ENCODE data around the gene SMAP1.
"Not testable (repeated sequence)": the region's sequence is repeated elsewhere in the genome, so short reads cannot be mapped to it uniquely, and the experiment has no call there.

Gene SMAP1

DNA sequence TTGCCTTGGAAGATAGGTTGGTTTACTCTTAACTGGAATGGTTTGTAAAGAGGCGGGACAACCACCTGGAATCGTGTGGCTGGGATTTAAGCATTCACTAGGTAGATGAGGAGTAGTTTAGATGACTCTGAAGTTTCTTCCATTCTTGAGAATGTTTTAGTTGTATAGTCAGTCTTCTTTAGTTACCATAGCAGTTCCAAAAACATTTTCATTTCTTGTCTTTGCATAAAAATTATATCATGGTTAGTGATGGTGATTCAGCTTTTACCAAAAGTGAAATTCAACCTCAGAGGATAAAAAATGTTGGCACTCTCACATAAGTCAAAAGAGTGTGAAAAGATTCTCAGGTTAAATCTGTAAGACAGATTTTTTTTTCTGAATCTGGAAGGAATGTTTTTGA lies 70.3 kb downstream of the SMAP1 start:
- in situ Hi-C loops (cut with MboI; ENCODE audit: low sequenced_read_pairs) = no loop called here

DNA sequence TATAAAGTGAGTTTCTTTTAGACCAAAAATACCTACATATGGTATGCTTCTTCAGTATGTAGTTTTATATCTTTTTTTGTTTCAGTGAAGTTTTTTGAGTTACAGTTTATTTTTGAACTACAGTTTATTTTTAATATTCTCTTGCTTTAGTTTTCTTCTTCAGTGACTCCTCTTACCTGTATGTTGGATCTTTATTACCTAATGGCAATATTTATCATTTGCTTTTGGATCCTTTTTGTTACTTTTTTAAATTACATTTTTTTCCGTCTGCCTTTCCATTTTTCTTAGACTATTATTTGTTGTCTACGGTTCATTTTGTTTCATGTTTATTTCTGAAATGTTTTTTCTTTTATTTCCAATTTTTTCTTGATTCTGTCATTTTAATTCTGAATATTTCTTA lies 71.9 kb downstream of the SMAP1 start:
- in situ Hi-C loops (cut with MboI; ENCODE audit: low sequenced_read_pairs) = no loop called here

DNA sequence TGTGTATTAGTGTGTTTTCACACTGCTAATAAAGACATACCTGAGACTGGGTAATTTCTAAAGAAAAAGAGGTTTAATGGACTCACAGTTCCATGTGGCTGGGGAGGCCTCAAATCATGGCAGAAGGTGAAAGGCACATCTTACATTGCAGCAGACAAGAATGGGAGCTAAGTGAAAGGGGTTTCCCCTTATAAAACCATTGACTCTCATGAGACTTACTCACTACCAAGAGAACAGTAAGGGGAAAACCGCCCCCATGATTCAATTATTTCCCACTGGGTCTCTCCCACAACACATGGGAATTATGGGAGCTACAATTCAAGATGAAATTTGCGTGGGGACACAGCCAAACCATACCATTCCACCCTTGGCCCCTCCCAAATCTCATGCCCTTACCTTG lies 73.1 kb downstream of the SMAP1 start:
- in situ Hi-C loops (cut with MboI; ENCODE audit: low sequenced_read_pairs) = not testable (repeated sequence)

DNA sequence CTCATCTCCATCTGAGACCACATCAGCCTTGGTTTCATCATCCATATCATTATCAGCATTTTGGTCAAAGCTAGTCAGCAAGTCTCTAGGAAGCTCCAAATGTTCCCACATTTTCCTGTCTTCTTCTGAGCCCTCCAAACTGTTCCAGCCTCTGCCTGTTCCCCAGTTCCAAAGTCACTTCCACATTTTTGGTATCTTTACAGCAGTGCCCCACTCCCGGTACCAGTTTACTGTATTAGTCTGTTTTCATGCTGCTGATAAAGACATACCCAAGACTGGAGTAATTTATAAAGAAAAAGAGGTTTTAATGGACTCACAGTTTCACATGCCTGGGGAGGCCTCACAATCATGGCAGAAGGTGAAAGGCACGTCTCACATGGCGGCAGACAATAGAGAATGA lies 74.8 kb downstream of the SMAP1 start:
- in situ Hi-C loops (cut with MboI; ENCODE audit: low sequenced_read_pairs) = not testable (repeated sequence)

DNA sequence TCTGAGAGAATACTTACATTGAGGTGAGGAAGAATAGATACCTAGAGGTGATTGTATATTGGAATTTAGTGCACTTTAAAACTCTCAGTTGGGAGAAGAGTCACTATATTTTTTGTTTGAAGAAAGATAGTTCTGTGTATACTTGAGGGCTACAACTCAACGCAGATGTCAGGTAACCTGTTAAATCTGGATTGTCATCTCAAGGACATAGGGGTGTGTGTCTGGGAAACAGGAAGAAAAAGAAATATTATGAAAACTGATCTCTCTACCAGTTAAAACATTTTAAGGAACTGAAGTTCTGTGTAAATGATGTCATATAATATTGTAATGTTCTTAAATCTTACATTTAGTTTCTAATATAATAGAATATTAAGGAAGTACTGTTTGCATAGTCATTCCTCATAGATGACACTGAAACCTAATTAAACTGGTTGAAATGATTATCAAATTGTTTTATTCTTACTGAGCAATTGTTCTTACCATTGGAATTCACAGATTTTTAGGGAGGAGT lies 86.2 kb downstream of the SMAP1 start:
- in situ Hi-C loops (cut with MboI; ENCODE audit: low sequenced_read_pairs) = no loop called here

DNA sequence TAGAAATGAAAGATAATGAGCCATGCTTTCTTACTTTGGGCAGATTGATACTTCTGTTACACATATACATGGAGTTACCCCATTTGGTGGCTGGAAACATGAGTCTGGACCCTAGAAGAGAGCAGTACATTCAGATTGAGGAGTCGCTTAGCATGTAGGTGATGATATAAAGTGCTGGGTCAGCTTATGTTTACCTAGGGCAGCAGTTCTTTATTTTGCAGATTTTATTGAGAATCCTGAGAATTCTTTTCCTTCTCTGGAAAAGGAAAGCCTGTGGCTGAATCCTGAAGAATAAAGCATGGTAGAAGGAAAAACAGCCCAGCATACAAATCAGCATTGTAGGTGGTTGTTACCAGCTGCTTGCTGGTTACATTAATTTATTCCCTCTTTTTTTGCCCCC lies 91.2 kb downstream of the SMAP1 start:
- in situ Hi-C loops (cut with MboI; ENCODE audit: low sequenced_read_pairs) = no loop called here

DNA sequence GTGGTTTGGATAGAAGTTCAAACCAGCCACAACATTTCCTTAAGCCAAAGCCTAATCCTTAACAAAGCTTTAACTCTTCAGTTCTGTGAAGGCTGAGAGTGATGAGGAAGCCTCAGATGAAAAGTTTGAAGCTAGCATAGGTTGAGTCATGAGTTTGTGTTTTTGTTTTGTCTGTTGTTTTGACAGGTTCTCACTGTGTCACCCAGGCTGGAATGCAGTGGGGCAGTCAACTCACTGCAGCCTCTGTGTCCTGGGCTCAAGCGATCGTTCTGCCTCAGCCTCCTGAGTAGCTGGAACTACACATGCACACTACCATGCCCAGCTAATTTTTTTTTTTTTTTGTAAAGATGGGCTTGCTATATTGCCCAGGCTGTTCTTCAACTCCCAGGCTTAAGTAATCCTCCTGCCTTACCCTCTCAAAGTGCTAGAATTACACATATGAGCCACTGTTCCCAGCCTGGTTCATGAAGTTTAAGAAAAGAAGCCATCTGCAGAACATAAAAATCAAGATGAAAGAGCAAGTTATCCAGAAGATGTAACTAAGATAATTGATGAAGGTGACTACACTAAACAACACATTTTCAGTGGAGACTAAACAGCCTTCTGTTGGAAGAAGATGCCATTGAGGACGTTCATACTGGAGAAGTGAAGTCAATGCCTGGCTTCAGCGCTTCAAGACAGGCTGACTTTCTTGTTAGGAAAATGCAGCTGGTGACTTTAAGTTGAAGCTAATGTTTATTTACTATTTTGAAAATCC lies 96.2 kb downstream of the SMAP1 start:
- in situ Hi-C loops (cut with MboI; ENCODE audit: low sequenced_read_pairs) = no loop called here

DNA sequence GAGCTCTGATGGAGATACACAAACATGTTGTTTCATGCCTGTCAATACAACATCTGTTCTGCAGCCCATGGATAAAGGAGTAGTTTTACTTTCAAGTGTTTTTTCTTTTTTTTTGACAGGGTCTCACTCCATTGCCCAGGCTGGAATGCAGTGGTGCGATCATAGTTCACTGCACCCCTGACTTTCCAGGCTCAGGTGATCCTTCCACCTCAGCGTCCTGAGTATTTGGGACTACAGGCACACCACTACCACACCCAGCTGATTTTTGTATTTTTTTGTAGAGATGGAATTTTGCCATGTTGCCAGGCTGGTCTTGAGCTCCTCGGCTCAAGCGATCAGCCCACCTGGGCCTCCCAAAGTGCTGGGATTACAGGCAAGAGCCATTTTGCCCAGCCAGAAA lies 97.0 kb downstream of the SMAP1 start:
- in situ Hi-C loops (cut with MboI; ENCODE audit: low sequenced_read_pairs) = no loop called here

DNA sequence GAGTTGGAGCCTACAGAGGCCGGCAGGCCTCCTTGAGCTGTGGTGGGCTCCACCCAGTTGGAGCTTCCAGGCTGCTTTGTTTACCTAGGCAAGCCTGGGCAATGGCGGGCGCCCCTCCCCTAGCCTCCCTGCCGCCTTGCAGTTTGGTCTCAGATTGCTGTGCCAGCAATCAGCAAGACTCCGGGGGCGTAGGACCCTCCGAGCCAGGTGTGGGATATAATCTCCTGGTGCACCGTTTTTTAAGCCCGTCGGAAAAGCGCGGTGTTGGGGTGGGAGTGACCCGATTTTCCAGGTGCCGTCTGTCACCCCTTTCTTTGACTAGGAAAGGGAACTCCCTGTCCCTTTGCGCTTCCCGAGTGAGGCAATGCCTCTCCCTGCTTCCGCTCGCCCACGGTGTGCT lies 103.7 kb downstream of the SMAP1 start:
- in situ Hi-C loops (cut with MboI; ENCODE audit: low sequenced_read_pairs) = not testable (repeated sequence)

DNA sequence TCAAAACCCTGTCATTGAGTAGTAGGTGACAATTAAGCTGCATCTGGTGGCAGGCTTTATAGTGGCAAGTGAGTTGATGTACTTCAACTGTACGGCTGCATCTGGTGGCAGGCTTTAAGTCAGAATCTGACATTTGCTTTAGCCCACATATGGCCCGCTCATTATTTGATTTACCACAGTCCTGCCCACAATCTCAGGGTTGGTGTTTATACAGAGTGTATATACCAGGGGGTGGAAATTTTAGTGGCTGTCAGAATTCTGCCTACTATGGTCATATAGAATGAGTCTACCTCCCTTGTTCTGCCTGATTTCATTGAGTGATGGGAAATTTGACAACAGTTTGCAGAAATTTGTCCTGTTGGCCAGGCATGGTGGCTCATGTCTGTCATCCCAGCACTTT lies 112.3 kb downstream of the SMAP1 start:
- in situ Hi-C loops (cut with MboI; ENCODE audit: low sequenced_read_pairs) = no loop called here

DNA sequence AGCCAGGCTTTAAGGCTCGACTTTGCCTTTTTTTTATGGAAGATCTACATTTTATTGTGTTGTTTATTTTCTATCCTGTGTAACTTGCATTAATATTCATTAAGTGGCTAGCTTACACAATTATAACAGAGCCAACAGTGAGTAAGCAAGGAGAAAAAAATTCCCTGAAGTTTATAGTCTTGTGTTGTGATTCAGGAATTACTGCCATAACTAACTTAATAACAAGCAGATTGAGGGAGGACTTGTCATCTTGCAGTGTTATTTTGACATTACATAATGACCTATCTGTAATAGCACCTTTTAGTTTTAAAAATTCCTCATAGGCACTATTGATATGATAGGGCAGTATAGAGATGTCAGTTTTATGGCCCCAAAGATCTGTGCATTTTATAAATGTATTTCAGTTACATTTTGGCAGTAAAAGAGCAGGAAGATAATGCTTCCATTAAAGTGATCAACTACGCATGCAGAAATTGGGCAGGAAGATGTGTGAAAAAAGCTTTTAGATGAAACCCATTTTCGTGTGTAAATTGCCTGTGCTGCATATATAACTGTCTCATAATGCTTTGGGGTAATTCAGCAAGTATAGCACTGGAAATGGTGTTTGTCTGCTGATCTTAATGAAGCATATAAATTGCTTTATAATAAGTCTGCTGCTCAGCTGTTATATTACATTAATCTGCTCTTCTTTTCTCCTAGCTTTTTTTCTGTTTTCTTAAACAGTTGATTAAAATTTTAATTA lies 123.0 kb downstream of the SMAP1 start:
- in situ Hi-C loops (cut with MboI; ENCODE audit: low sequenced_read_pairs) = no loop called here

DNA sequence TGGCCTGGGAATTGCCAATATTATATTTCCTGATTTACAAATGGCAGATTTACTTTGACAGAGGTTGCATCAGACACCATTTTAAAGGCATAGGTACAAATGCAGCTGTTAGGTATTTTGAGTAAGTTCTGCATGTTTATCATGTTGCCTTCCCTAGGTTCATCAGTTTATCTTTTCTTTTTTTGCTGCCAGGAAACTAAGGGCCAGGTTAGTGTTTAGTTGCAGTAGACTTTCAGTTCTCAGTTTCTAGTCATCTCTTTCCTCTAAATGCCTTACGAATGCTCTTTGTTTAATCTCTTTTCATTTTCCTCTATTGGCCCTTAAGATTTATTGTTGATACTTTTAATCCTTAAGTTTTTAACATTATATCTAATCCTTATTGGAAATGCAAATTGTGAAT lies 129.9 kb downstream of the SMAP1 start:
- in situ Hi-C loops (cut with MboI; ENCODE audit: low sequenced_read_pairs) = no loop called here

DNA sequence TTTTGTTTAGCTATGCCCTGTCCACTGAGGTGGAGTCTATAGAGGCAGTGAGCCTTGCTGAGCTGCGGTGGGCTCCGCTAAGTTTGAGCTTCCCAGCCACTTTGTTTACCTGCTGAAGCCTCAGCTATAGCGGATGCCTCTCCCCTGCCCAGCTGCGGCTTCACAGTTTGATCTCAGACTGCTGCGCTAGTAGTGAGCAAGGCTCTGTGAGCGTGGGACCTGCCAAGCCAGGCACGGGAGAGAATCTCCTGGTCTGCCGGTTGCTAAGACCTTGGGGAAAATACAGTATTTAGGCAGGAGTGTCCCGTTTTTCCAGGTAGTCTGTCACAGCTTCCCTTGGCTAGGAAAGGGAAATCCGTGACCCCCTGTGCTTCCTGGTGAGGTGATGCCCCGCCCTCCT lies 138.4 kb downstream of the SMAP1 start:
- in situ Hi-C loops (cut with MboI; ENCODE audit: low sequenced_read_pairs) = no loop called here

DNA sequence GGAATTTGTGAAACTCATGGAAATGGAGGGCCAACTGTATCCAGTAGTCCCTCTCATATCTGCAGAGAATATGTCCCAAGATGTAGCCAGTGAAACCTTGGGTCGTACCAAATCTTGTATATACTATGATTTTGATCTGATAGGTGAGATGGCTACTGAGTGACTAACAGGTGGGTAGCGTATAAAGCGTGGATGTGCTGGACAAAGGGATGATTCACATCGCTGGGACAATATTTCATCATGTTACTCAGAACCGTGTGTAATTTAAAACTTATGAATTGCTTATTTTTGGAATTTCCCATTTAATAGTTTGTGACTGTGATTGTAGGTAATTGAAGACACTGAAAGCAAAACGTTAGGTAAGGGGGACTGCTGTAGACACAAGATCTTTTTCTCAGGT lies 144.1 kb downstream of the SMAP1 start:
- in situ Hi-C loops (cut with MboI; ENCODE audit: low sequenced_read_pairs) = no loop called here

DNA sequence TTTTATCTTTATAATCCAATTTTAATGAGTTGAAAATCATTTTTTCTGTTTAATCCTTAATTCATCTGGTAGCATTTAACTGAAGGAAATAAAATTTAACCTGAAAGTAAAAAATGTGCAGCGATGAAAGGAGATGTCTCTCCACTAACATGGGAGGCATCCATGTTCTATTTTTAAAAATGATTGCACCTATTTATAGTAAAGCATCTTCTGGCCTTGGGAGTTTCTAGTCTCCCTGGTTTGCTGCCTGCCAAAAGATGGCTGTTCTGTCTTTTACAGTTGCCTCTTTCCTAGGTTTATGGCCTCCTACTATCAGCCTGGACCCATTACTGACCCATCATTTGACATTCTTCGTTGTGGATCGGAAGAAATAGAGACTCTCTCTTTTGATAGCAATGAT lies 146.2 kb downstream of the SMAP1 start:
- in situ Hi-C loops (cut with MboI; ENCODE audit: low sequenced_read_pairs) = no loop called here

DNA sequence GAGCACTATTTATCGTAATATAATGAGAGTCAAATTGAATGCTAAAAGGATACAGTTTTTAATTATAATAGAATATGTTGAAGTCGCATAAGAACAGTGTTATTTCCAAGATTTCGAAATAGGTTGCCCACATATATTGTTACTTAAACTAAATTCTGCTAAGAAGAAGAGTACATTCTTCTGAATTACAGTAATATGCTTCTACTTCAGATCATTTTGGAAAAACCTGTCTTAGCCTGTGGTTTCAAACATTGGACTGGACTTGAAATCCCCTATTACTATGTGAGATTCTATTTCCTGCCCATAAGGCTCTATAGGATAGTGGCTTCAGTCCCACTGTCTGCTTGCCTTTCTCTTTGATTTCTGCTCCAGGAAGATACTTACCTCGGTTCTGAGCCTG lies 152.0 kb downstream of the SMAP1 start:
- in situ Hi-C loops (cut with MboI; ENCODE audit: low sequenced_read_pairs) = no loop called here

DNA sequence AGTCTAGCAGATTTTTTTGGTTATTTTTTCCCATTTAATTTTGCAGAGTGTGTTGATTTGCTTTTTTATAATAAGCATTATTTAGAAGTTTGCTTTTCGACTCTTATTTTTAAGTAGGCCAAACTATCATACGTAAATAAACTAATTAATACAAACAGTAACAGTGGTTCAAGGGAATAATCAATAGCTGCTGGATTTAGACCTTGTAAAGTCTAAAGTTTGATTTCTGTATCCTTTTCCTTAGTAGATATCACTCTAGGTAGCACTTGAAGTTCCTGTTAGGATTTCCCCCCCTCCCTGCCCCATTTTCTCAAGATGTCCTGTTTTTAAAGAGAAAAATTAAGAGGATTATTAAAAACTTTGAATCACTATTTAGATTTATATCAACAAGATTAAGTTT lies 153.1 kb downstream of the SMAP1 start:
- in situ Hi-C loops (cut with MboI; ENCODE audit: low sequenced_read_pairs) = no loop called here

DNA sequence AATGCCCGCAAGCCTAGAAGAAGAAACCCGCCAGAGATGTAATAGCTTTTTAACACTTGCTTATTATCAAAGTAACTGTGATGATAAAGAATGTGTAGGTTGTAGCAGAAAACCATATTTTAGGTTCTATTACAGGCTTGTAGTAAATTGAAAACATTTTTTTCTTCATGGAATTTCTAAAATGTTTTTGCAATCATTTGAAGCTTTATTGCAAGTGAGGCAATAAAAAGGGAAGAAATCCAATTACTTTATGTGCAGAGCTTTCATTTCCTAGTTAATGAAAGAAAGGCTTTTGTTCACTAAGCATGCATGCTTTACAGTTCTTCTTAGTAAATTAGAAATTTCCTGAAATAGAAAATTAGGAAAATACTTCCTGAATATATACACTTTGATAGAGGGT lies 154.1 kb downstream of the SMAP1 start:
- in situ Hi-C loops (cut with MboI; ENCODE audit: low sequenced_read_pairs) = no loop called here

DNA sequence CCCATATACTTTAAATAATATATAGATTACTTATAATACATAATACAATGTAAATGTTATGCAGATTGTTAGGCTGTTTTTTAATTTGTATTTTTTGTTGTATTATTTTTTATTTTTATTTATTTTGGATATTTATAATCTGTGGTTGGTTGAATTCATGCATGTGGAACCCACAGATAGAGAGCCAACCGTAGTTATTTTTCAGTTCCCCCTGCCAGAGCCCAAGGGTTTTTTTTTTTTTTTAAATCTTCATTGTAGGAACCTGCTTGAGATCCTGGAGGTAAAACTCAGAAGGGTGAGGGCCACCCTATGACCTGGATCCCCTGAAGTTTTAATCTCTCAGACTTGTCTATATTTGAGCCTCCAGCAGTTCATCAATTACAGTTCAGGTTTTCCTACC lies 156.0 kb downstream of the SMAP1 start:
- in situ Hi-C loops (cut with MboI; ENCODE audit: low sequenced_read_pairs) = no loop called here

DNA sequence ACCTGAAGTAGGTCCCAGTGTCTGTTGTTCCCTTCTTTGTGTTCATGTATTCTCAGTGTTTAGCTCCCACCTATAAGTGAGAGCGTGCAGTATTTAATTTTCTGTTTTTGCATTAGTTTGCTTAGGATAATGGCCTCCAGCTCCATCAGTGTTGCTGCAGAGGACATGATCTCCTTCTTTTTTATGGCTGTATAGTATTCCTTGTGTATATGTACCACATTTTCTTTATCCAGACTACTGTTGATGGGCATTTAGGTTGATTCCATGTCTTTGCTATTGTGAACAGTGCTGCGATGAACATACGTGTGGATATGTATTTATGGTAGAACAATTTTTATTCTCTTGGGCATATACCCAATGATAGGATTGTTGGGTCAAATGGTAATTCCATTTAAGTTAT lies 163.7 kb downstream of the SMAP1 start:
- in situ Hi-C loops (cut with MboI; ENCODE audit: low sequenced_read_pairs) = no loop called here

DNA sequence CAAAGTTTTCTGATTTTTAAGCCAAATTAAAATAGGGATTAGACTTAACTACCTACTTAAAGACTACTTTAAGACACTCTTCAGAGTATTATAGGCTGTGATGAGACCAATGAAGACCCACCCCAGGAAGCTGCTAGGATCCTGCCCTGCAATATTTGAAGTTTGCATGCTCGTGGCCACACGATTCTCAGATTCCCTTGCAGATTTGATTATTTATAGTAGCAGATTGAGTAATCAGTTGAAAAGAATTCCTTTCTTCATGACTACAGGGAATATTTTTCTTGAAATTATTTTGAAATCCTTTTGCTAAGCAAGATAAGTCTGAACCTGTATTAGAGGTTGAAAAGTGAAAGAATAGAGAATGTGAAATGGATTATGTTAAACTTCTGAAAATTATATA lies 166.8 kb downstream of the SMAP1 start:
- in situ Hi-C loops (cut with MboI; ENCODE audit: low sequenced_read_pairs) = no loop called here

DNA sequence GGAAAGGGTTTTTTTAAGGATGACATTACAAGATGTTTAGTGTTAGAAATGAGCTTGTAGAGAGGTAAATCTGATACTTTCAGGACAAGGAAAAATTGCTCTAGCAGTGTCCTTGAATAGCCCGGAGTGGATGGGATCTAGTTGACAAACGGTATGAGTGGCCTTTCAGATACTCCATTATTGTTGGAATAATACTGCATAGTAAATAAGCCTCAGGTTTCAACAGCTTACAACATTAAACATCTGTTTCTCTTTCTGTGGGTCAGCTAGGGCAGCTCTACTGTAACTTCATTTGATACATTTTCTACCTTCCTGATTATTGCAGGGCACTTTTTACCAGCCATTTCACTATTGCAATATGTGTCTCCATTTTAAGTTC lies 171.2 kb downstream of the SMAP1 start:
- in situ Hi-C loops (cut with MboI; ENCODE audit: low sequenced_read_pairs) = no loop called here
